Retinal pigment epithelial cell (primary cell): ENCODE results near the gene IGFALS.

Experiments
- DNase-seq: peaks from one replicate; pipeline ENCODE4 v3.0.0-alpha.2; 2010; ENCODE audit warnings: low read depth
- H3K4me3 ChIP-seq: 2 replicates; pipeline ENCODE4 v1.5.1; 2011; ENCODE audit warnings: mild to moderate bottlenecking, low read length, control low read depth, moderate library complexity
- TF ChIP-seq, protein P1 (sequence below): conservative IDR thresholded peaks from 2 replicates; pipeline ENCODE4 v1.5.1; 2011; ENCODE audit warnings: low read depth, low read length, control low read depth, inconsistent platforms

Gene IGFALS

GRCh38 chr16:1788708-1789100 lies 4.8 kb downstream of the IGFALS start:
- no peak overlapping the region for H3K4me3 ChIP-seq
- TF ChIP-seq, protein P1, sequence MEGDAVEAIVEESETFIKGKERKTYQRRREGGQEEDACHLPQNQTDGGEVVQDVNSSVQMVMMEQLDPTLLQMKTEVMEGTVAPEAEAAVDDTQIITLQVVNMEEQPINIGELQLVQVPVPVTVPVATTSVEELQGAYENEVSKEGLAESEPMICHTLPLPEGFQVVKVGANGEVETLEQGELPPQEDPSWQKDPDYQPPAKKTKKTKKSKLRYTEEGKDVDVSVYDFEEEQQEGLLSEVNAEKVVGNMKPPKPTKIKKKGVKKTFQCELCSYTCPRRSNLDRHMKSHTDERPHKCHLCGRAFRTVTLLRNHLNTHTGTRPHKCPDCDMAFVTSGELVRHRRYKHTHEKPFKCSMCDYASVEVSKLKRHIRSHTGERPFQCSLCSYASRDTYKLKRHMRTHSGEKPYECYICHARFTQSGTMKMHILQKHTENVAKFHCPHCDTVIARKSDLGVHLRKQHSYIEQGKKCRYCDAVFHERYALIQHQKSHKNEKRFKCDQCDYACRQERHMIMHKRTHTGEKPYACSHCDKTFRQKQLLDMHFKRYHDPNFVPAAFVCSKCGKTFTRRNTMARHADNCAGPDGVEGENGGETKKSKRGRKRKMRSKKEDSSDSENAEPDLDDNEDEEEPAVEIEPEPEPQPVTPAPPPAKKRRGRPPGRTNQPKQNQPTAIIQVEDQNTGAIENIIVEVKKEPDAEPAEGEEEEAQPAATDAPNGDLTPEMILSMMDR: no peak
- no peak for DNase-seq

DNA sequence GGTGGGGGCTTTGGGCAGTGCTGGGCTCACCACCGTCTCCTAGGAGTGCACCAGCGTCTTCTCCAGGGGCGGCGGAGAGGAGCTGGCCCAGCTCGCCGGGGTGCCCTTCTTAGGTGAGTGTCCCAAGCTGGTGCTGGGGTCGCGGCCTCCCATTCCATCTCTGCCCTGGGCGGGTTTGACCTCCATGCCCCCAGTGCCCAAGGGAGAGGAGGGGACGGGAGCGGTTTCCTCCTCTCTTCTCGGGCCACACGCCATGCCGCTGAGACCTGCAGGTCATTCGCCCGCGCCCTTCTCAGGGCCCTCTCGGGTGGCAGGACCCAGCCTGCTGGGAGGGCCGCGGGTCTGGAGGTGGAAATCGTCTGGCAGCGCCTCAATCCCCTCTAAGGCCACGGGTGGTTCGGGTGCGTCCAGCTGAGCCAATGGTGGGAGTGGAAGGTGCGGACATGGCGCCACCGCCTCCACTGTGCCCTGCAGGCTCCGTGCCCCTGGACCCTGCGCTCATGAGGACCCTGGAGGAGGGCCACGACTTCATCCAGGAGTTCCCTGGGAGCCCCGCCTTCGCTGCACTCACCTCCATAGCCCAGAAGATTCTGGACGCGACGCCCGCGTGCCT lies 5.3 kb downstream of the IGFALS start:
- no peak overlapping the region for H3K4me3 ChIP-seq
- no peak for DNase-seq
- TF ChIP-seq, protein P1: no peak

GRCh38 chr16:1787322-1788094 lies 6.0 kb downstream of the IGFALS start:
- DNase-seq: no peak
- no peak overlapping the region for H3K4me3 ChIP-seq
- TF ChIP-seq, protein P1: no peak

DNA sequence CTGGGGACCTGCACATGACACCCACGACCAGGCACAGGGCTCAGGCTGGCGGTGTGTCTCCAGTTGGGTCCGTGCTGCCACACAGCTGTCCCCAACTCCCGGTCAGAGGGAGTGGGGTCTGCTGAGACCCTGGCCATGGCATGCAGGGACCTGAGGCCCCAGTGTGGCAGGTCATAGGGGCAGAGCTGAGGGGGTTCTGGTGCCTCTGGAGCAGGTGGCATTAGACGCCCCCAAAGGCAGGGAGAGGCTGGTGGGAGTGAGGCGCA lies 6.5 kb downstream of the IGFALS start:
- TF ChIP-seq, protein P1: no peak
- H3K4me3 ChIP-seq: no peak overlapping the region
- no peak for DNase-seq

GRCh38 chr16:1786242-1787055 lies 7.1 kb downstream of the IGFALS start:
- DNase-seq: no peak
- no peak overlapping the region for H3K4me3 ChIP-seq
- TF ChIP-seq, protein P1: no peak

DNA sequence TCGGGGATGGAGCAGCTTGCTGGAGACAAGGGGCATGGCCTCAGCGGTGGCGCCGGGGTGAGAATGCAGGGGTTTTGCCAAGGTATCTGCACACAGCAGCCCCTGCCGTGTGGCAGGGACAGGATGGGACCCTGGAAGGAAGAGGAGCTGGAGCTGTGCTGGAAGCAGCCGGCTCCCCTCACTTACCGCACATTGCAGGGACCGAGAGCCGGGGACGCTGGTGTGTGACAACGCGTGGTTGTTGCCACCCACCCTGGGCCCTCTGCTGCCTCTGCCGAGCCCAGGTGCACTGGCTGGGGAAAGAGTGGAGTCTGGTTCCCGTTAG lies 7.7 kb downstream of the IGFALS start:
- DNase-seq: no peak
- H3K4me3 ChIP-seq: no peak overlapping the region
- TF ChIP-seq, protein P1: no peak
